Peyer's patch (tissue), 4 donors: ENCODE data around the gene MAGI2. TPM values are rescaled to one million over a fixed set of nuclear protein-coding genes. Genes with fewer than 3 reads are reported as not detected.
"Not testable (repeated sequence)": the region's sequence is repeated elsewhere in the genome, so short reads cannot be mapped to it uniquely, and the experiment has no call there.

Experiments used
- DNase-seq, 3 donors: peaks; one replicate each; pipeline ENCODE4 v3.0.0-alpha.2; 2017 to 2019
- H3K27ac ChIP-seq, 4 donors: fragments of 200-600 bp; sonication (generic); one replicate each; pipeline ENCODE4 v1.5.1; 2016 to 2019
- H3K27me3 ChIP-seq, 2 donors: fragments of 200-600 bp; sonication (generic); one replicate each; pipeline ENCODE4 v1.5.1; 2019
- H3K36me3 ChIP-seq, 3 donors: fragments of 200-600 bp; sonication (generic); one replicate each; pipeline ENCODE4 v1.5.1; 2016 to 2019
- H3K4me1 ChIP-seq, 4 donors: fragments of 200-600 bp; sonication (generic); one replicate each; pipeline ENCODE4 v1.5.1; 2016 to 2019
- H3K4me3 ChIP-seq, 4 donors: fragments of 200-600 bp; sonication (generic); 1 replicate in 3 of 4; 2 replicates in 1 of 4; pipeline ENCODE4 v1.5.1; 2016 to 2019; ENCODE audit warnings: mild to moderate bottlenecking in 1 of 4
- H3K9me3 ChIP-seq, 4 donors: fragments of 200-600 bp; sonication (generic); one replicate each; pipeline ENCODE4 v1.5.1; 2016 to 2019; ENCODE audit warnings: mild to moderate bottlenecking in 1 of 4
- CTCF ChIP-seq, 6 experiments: fragments of 450-650 bp in 4 of 6; fragments of 200-600 bp in 2 of 6; sonication (generic) in 1 of 6; IDR thresholded peaks; one replicate each; pipeline ENCODE4 v1.5.1; 2017 to 2019; ENCODE audit warnings: antibody characterized with exemption in 6 of 6, mild to moderate bottlenecking in 3 of 6, moderate library complexity in 1 of 6
- POLR2A ChIP-seq, 2 donors: fragments of 450-650 bp; IDR thresholded peaks; one replicate each; pipeline ENCODE4 v1.5.1; 2017; ENCODE audit warnings: antibody characterized with exemption in 2 of 2, mild to moderate bottlenecking in 2 of 2, moderate library complexity in 2 of 2
- total RNA-seq, 4 donors: library from RNA; depleted of rRNA; stranded (reverse); fragments of >200 nt; gene quantifications; one replicate each; pipeline ENCODE4 v1.1.0, GENCODE V29; 2016

MAGI2 gene
- total RNA-seq, 4 donors from 2014 or later = 1.6 to 12.4 (median 2.8) TPM

GRCh38 chr7:79036356-79036755 is 417.1 kb downstream of the MAGI2 start:
- Histone ChIP-seq H3K9me3 (no peaks in the 10 kb centered on the region), H3K27me3 (no peaks in the 10 kb centered on the region), H3K4me1 (no peaks in the 10 kb centered on the region), H3K36me3 (no peaks in the 10 kb centered on the region), H3K4me3 (no peak overlapping the region), H3K27ac (no peak overlapping the region)
- TF ChIP-seq CTCF (IDR thresholded peaks at IDR 0.05) (no peak), POLR2A (IDR thresholded peaks at IDR 0.05) (no peak)
- DNase-seq = no peak

GRCh38 chr7:79035858-79036257 is 417.6 kb downstream of the MAGI2 start:
- no peaks in the 10 kb centered on the region for H3K36me3 ChIP-seq
- no peaks in the 10 kb centered on the region for H3K4me1 ChIP-seq
- no peak for DNase-seq
- no peaks in the 10 kb centered on the region for H3K9me3 ChIP-seq
- H3K27me3 ChIP-seq = no peaks in the 10 kb centered on the region
- TF ChIP-seq CTCF (IDR thresholded peaks at IDR 0.05) = no peak
- H3K27ac ChIP-seq = no peak overlapping the region
- no peak overlapping the region for H3K4me3 ChIP-seq

- no peak for DNase-seq
- no peaks in the 10 kb centered on the region for H3K36me3 ChIP-seq
Observed at GRCh38 chr7:79034730-79035129, 418.7 kb downstream of the MAGI2 start.

GRCh38 chr7:79019711-79020110 is 433.8 kb downstream of the MAGI2 start:
- not testable (repeated sequence) for H3K36me3 ChIP-seq, H3K27ac ChIP-seq, H3K4me1 ChIP-seq, H3K4me3 ChIP-seq, H3K9me3 ChIP-seq, H3K27me3 ChIP-seq, DNase-seq

More at GRCh38 chr7:79034730-79035129, 418.7 kb downstream of the MAGI2 start:
- no peak for TF ChIP-seq POLR2A (IDR thresholded peaks at IDR 0.05)
- TF ChIP-seq CTCF (IDR thresholded peaks at IDR 0.05) = no peak
- Histone ChIP-seq H3K27ac (no peak overlapping the region), H3K9me3 (no peaks in the 10 kb centered on the region), H3K4me1 (no peaks in the 10 kb centered on the region), H3K27me3 (no peaks in the 10 kb centered on the region), H3K4me3 (no peak overlapping the region)

- Histone ChIP-seq H3K9me3 (no peaks in the 10 kb centered on the region), H3K27ac (no peak overlapping the region), H3K4me1 (no peaks in the 10 kb centered on the region), H3K27me3 (no peaks in the 10 kb centered on the region), H3K36me3 (no peaks in the 10 kb centered on the region), H3K4me3 (no peak overlapping the region)
- TF ChIP-seq POLR2A (IDR thresholded peaks at IDR 0.05) = no peak
- TF ChIP-seq CTCF (IDR thresholded peaks at IDR 0.05) = no peak
- no peak for DNase-seq
Observed at GRCh38 chr7:79011921-79012320, 441.5 kb downstream of the MAGI2 start.

GRCh38 chr7:79009647-79010046 is 443.8 kb downstream of the MAGI2 start:
- no peak for DNase-seq
- TF ChIP-seq CTCF (IDR thresholded peaks at IDR 0.05) = no peak
- no peak for TF ChIP-seq POLR2A (IDR thresholded peaks at IDR 0.05)
- Histone ChIP-seq H3K4me1 (no peaks in the 10 kb centered on the region), H3K27me3 (no peaks in the 10 kb centered on the region), H3K36me3 (no peaks in the 10 kb centered on the region), H3K9me3 (no peaks in the 10 kb centered on the region), H3K27ac (no peak overlapping the region), H3K4me3 (no peak overlapping the region)
